Kidney (tissue), 14 donors: ENCODE results near the gene WNT6. TPM values are rescaled to one million over a fixed set of nuclear protein-coding genes. Genes with fewer than 3 reads are reported as not detected.

Source experiments
- DNase-seq, 5 donors: peaks; one replicate each; pipeline ENCODE4 v3.0.0-alpha.2; 2013 to 2020
- FAIRE-seq: peaks from 2 replicates; lab custom pipeline; 2012; peaks lifted over from hg19 to GRCh38; lab: Jason Lieb, UNC
- H3K27ac ChIP-seq, 2 donors: one replicate each; pipeline ENCODE4 v1.7.0; 2013; ENCODE audit warnings: low read depth in 2 of 2, low read length in 2 of 2, inconsistent platforms in 1 of 2
- H3K27me3 ChIP-seq: one replicate; pipeline ENCODE4 v1.7.1; 2013; ENCODE audit warnings: low read length, inconsistent platforms; ENCODE audit not compliant: control insufficient read depth, insufficient read depth
- H3K36me3 ChIP-seq, 3 donors: one replicate each; pipeline versions ENCODE4 v1.7.0 to v1.7.1; 2013; ENCODE audit warnings: low read length in 3 of 3, control low read depth in 1 of 3, inconsistent platforms in 1 of 3; ENCODE audit not compliant: insufficient read depth in 3 of 3, control insufficient read depth in 2 of 3
- H3K4me1 ChIP-seq, 3 donors: one replicate each; pipeline versions ENCODE4 v1.7.0 to v1.7.1; 2013; ENCODE audit warnings: low read length in 3 of 3, inconsistent platforms in 1 of 3, low read depth in 1 of 3; ENCODE audit not compliant: control insufficient read depth in 2 of 3, insufficient read depth in 2 of 3
- H3K4me3 ChIP-seq, 3 donors: one replicate each; pipeline versions ENCODE4 v1.7.0 to v1.8.1; 2013; ENCODE audit warnings: low read length in 3 of 3, control low read depth in 1 of 3, inconsistent platforms in 1 of 3
- H3K9ac ChIP-seq, 3 donors: one replicate each; pipeline versions ENCODE4 v1.7.0 to v1.7.1; 2013; ENCODE audit warnings: low read length in 3 of 3, control low read depth in 1 of 3, inconsistent platforms in 1 of 3
- H3K9me3 ChIP-seq, 3 donors: one replicate each; pipeline versions ENCODE4 v1.7.0 to v1.7.1; 2013; ENCODE audit warnings: low read length in 3 of 3, control low read depth in 1 of 3, inconsistent platforms in 1 of 3; ENCODE audit not compliant: control insufficient read depth in 2 of 3, insufficient read depth in 1 of 3
- CTCF ChIP-seq: IDR thresholded peaks from 3 replicates; pipeline ENCODE4 v1.5.1; 2012; ENCODE audit warnings: mild to moderate bottlenecking, moderate library complexity, borderline replicate concordance; ENCODE audit not compliant: insufficient read depth; ENCODE audit errors: extremely low read depth
- intact Hi-C: fragments of 100-400 bp; cut with DNase I; formaldehyde crosslinking; loops from one replicate; pipeline ENCODE4 v1.11.1; 2022
- polyA plus RNA-seq: library from polyadenylated mRNA; stranded (reverse); fragments of 350-450 nt; fragmentation: Illumina TruSeq; extraction: RNeasy Lipid Tissue Mini Kit (QIAGEN cat#74804); gene quantifications from one replicate; pipeline ENCODE4 v1.2.3, GENCODE V29; 2014; ENCODE audit warnings: low read depth, low replicate concordance; ENCODE audit not compliant: insufficient read depth
- total RNA-seq: library from RNA; stranded (reverse); fragmentation: NEBNext Ultra II Directional; extraction: Animal tissue kit (Norgen Biotek cat#: 25700); gene quantifications from one replicate; pipeline ENCODE4 v1.2.1, GENCODE V29; 2021
- donor health status: control.
- donor health status: control.
- donor health status: control.
- donor health status: control.
- donor health status: control.
- donor health status: DM: yes; HTN: yes; CAD: no.
- donor health status: Normal renal cell carcinoma (clear cell type).

WNT6 gene
- total and polyA plus RNA-seq, 2 donors from 2014 or later, result 0.57 to 0.75 TPM

GRCh38 chr2:218828477-218828778 is 31.2 kb upstream of the WNT6 start:
- no peaks in the 10 kb centered on the region for H3K27me3 ChIP-seq
- no peak for TF ChIP-seq CTCF
- H3K9me3 ChIP-seq, result no peaks in the 10 kb centered on the region
- no peak overlapping the region for H3K27ac ChIP-seq
- no peak overlapping the region for H3K4me3 ChIP-seq
- H3K36me3 ChIP-seq, result no peaks in the 10 kb centered on the region
- no peak overlapping the region for H3K9ac ChIP-seq
- intact Hi-C loops, result no loop called here
- DNase-seq (no peak), FAIRE-seq (no peak)
- H3K4me1 ChIP-seq, result no peaks in the 10 kb centered on the region

- intact Hi-C loops, result no loop called here
- no peak overlapping the region for H3K4me3 ChIP-seq
- FAIRE-seq (no peak), DNase-seq (no peak)
- no peaks in the 10 kb centered on the region for H3K9me3 ChIP-seq
- peaks cover 0 to 2% (median 0%) of the 10 kb centered on the region in 3 donors for H3K4me1 ChIP-seq
- H3K27me3 ChIP-seq, result no peaks in the 10 kb centered on the region
- H3K27ac ChIP-seq, result no peak overlapping the region
- TF ChIP-seq CTCF, result no peak
- H3K9ac ChIP-seq, result no peak overlapping the region
- no peaks in the 10 kb centered on the region for H3K36me3 ChIP-seq
These were observed 29.6 kb upstream of the WNT6 start for GRCh38 chr2:218829868-218830451.

- H3K4me1 ChIP-seq, result peaks cover 0 to 2% (median 0%) of the 10 kb centered on the region in 3 donors
- no peaks in the 10 kb centered on the region for H3K36me3 ChIP-seq
- H3K27ac ChIP-seq, result no peak overlapping the region
- H3K4me3 ChIP-seq, result no peak overlapping the region
- intact Hi-C loops, result no loop called here
- H3K27me3 ChIP-seq, result no peaks in the 10 kb centered on the region
- H3K9me3 ChIP-seq, result no peaks in the 10 kb centered on the region
- no peak for DNase-seq
- no peak for FAIRE-seq
- H3K9ac ChIP-seq, result no peak overlapping the region
- no peak for TF ChIP-seq CTCF
These were observed 28.9 kb upstream of the WNT6 start for GRCh38 chr2:218830526-218831306.
